Endothelial cell of umbilical vein (primary cell): ENCODE measurements around the gene CREG1.

Source experiments
- EZH2 ChIP-seq: IDR thresholded peaks from 2 replicates; pipeline ENCODE4 v1.6.1; 2012; ENCODE audit warnings: borderline replicate concordance, low read depth, mild to moderate bottlenecking, moderate library complexity, low read length, inconsistent platforms; ENCODE audit not compliant: severe bottlenecking
- GATA2 ChIP-seq: IDR thresholded peaks from 2 replicates; pipeline ENCODE4 v1.7.0; 2011; ENCODE audit warnings: low read depth, mild to moderate bottlenecking, moderate library complexity, mixed read lengths, low read length; ENCODE audit not compliant: insufficient read length, insufficient read depth
- MYC ChIP-seq: IDR thresholded peaks from one replicate; pipeline ENCODE4 v1.6.1; 2011; ENCODE audit warnings: mild to moderate bottlenecking, low read depth, low read length
- POLR2A ChIP-seq: IDR thresholded peaks from 2 replicates; pipeline ENCODE4 v1.6.1; 2012; ENCODE audit warnings: low read depth, mild to moderate bottlenecking, control low read depth, low read length
- POLR2AphosphoS5 ChIP-seq: IDR thresholded peaks from 2 replicates; pipeline ENCODE4 v1.6.1; 2012; ENCODE audit warnings: low read depth, mild to moderate bottlenecking, control low read depth, low read length, moderate library complexity; ENCODE audit not compliant: insufficient read depth
- TF ChIP-seq, protein P1 (sequence below), 2 donors: IDR thresholded peaks; 1 replicate in 1 of 2; 2 replicates in 1 of 2; pipeline ENCODE4 v1.5.1; 2011; ENCODE audit warnings: low read length in 2 of 2, mild to moderate bottlenecking in 2 of 2, moderate library complexity in 2 of 2, control low read depth in 1 of 2, inconsistent platforms in 1 of 2, low read depth in 1 of 2; ENCODE audit not compliant: insufficient read depth in 1 of 2; ENCODE audit errors: extremely low read depth in 1 of 2
- TF ChIP-seq, protein P2 (sequence below): IDR thresholded peaks from 2 replicates; pipeline ENCODE4 v1.6.1; 2011; ENCODE audit not compliant: insufficient read depth, insufficient read length

DNA sequence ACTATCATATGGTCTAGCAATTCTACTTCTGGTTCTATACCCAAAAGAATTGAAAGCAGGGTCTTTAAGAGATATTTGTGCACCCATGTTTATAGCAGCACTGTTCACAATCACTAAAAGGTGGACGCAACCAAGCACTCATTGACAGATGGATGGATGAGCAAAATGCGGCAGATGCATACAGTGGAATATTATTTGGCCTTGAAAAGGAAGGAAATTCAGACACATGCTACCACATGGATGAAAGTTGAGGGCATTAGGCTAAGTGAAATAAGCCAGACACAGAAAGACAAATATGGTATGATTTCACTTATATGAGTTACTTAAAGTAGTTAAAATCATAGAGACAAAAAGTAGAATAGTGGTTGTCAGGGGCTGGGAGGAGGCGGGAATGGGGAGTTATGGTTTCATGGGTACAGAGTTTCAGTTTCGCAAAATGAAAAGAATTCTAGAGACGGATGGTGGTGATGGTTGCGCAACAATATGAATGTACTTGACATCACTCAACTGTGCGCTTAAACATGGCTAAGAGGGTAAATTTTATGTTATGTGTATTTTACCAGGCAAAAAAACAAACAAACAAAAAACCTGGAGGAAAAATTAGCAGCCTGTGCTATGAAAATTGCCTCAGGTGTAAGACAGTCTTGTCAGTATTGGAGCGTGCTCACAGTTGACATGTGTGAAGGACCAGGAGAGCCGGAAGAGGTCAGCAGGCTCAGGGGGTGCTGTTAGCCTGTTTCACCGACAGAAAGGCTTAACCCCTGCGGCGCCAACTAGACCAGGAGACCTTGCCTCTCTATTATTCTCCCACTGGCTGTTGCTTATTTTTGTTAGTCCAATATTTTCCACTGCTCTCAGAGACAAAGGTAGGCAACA is 61.7 kb downstream of the CREG1 start:
- TF ChIP-seq, protein P1, sequence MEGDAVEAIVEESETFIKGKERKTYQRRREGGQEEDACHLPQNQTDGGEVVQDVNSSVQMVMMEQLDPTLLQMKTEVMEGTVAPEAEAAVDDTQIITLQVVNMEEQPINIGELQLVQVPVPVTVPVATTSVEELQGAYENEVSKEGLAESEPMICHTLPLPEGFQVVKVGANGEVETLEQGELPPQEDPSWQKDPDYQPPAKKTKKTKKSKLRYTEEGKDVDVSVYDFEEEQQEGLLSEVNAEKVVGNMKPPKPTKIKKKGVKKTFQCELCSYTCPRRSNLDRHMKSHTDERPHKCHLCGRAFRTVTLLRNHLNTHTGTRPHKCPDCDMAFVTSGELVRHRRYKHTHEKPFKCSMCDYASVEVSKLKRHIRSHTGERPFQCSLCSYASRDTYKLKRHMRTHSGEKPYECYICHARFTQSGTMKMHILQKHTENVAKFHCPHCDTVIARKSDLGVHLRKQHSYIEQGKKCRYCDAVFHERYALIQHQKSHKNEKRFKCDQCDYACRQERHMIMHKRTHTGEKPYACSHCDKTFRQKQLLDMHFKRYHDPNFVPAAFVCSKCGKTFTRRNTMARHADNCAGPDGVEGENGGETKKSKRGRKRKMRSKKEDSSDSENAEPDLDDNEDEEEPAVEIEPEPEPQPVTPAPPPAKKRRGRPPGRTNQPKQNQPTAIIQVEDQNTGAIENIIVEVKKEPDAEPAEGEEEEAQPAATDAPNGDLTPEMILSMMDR (IDR thresholded peaks at IDR 0.05; ENCODE audit: extremely low read depth in 1 of 2, insufficient read depth in 1 of 2, low read depth in 1 of 2, low read length in 2 of 2) = no peak
- TF ChIP-seq POLR2AphosphoS5 (no peak), EZH2 (no peak), POLR2A (no peak), GATA2 (no peak), MYC (no peak)
- TF ChIP-seq, protein P2, sequence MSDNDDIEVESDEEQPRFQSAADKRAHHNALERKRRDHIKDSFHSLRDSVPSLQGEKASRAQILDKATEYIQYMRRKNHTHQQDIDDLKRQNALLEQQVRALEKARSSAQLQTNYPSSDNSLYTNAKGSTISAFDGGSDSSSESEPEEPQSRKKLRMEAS = no peak
